Fibroblast of the aortic adventitia (primary cell): ENCODE measurements around the gene FOXP4. TPM values are rescaled to one million over a fixed set of nuclear protein-coding genes. Genes with fewer than 3 reads are reported as not detected.

ENCODE experiments used
- DNase-seq: peaks from one replicate; pipeline ENCODE4 v3.0.0-alpha.2; 2010; ENCODE audit warnings: low read depth
- H3K4me3 ChIP-seq: 2 replicates; pipeline ENCODE4 v1.5.1; 2011; ENCODE audit warnings: low read depth, mild to moderate bottlenecking, control low read depth, low read length, moderate library complexity
- total RNA-seq: library from RNA; depleted of rRNA; stranded (reverse); fragments of >200 nt; gene quantifications from 2 replicates; pipeline ENCODE4 v1.2.3, GENCODE V29; 2012; ENCODE audit warnings: low replicate concordance
- TF ChIP-seq, protein P1 (sequence below): IDR thresholded peaks from 2 replicates; pipeline ENCODE4 v1.5.1; 2011; ENCODE audit warnings: mild to moderate bottlenecking, low read length, control low read depth, inconsistent platforms; ENCODE audit not compliant: insufficient read depth

FOXP4 gene
- total RNA-seq, 1 donor: 2.9 TPM

DNA sequence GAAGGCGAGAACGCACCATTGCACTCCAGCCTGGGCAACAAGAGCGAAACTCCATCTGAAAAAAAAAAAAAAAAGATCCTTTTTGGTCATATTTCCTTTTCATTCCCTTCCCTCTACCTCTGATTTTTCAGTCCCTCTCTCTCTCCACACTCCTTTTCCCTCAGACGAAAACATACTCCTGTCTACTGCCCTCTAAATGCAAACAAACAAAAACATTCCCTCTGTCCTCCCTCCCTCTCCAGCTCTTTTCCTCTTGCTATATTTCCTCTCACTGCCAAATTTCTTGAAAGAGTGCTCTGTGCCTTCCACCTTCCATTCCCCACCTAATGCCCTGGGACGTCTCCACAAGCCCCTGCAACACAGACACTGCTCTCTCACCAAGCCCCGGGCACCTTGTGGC, 77.1 kb downstream of the FOXP4 start:
- H3K4me3 ChIP-seq: no peak overlapping the region
- TF ChIP-seq, protein P1, sequence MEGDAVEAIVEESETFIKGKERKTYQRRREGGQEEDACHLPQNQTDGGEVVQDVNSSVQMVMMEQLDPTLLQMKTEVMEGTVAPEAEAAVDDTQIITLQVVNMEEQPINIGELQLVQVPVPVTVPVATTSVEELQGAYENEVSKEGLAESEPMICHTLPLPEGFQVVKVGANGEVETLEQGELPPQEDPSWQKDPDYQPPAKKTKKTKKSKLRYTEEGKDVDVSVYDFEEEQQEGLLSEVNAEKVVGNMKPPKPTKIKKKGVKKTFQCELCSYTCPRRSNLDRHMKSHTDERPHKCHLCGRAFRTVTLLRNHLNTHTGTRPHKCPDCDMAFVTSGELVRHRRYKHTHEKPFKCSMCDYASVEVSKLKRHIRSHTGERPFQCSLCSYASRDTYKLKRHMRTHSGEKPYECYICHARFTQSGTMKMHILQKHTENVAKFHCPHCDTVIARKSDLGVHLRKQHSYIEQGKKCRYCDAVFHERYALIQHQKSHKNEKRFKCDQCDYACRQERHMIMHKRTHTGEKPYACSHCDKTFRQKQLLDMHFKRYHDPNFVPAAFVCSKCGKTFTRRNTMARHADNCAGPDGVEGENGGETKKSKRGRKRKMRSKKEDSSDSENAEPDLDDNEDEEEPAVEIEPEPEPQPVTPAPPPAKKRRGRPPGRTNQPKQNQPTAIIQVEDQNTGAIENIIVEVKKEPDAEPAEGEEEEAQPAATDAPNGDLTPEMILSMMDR: no peak
- DNase-seq: no peak

DNA sequence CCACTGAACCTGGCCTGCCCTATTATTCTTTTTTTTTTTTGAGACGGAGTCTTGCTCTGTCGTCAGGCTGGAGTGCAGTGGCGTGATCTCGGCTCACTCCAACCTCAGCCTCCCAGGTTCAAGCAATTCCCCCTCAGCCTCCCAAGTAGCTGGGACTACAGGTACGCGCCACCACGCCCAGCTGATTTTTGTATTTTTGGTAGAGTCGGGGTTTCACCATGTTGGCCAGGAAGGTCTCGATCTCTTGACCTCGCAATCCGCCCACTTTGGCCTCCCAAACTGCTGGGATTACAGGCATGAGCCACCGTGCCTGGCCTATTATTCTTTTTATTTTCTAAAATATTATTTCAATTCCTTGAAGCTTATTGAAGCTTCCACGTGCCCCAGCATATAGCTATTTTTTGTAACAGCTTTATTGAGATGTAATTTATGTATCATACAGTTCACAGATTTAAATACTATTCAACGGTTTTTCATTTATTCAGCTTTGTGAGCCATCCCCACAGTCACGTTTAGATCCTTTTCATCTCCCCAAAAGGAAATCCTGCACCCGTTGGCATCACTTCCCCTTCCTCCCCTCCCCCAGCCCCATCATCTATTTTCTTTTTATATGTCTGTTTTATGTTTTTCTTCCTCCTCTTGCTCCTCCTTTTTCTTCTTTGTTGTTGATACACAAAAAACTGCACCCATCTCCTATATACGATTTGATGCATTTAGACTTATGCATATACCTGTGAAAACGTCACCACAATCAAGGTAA, 78.6 kb downstream of the FOXP4 start:
- H3K4me3 ChIP-seq: no peak overlapping the region
- no peak for DNase-seq
- TF ChIP-seq, protein P1: no peak

DNA sequence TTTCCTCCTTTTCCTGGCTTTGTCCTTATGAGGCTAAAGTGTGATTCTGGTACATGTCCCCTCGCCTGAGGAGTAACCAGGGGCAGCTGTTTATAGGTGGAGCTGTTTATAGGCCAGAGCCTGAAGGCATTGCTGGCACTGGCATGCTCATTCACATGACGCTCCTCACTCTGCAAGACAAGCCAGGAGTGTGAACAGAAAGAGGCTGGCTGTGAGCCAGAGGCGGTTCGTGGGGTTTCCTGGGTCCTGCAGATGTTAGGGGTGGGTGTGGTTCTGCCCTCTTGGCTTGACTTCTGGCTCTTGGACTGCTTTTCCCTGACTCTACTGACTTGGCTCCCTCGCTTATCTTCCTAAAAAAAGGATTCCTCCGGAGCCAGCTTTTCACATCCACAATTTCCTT, 79.3 kb downstream of the FOXP4 start:
- TF ChIP-seq, protein P1: no peak
- H3K4me3 ChIP-seq: no peak overlapping the region
- peak; percentile 27 for DNase-seq

DNA sequence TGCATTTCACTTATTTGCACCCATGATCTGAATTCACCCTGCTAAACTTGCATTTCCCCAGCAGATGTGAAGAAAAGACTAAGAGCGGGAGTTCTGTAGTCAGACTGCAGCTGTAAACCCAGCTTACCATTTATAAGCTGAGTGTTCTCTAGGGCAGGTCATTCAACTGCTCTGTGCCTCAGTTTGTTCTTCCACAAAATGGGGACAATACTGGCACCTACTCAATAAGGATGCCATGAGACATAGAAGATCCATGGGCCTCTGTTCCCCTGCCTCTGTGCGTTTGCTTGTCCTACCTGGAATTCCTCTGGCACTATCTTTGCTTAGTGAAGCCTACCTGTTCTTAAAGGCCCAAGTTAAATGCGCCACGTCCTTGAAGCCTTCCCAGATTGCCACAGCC, 79.8 kb downstream of the FOXP4 start:
- TF ChIP-seq, protein P1: no peak
- DNase-seq: no peak

DNA sequence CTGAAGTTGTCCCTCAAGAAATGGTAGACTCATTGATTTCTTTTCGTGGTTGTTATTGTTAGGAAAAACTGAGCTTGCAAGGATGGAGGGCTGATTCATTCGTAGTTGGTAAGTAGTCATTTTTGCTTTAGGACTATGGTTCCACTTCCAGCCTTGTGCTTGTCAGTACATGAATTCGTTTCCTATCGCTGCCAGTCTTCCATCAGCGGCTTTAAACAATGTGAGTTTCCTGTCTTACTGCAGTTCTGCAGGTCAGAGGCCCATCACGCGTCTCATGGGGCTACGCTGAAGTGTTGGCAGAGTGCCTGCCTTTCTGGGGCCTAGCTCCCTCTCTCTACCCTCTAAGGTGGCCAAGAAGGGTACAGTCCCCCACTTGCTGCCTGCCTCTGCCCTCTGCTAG, 80.7 kb downstream of the FOXP4 start:
- TF ChIP-seq, protein P1: no peak
- no peak for DNase-seq
- no peak overlapping the region for H3K4me3 ChIP-seq

More for the DNA sequence above, 79.8 kb downstream of the FOXP4 start:
- H3K4me3 ChIP-seq: no peak overlapping the region

DNA sequence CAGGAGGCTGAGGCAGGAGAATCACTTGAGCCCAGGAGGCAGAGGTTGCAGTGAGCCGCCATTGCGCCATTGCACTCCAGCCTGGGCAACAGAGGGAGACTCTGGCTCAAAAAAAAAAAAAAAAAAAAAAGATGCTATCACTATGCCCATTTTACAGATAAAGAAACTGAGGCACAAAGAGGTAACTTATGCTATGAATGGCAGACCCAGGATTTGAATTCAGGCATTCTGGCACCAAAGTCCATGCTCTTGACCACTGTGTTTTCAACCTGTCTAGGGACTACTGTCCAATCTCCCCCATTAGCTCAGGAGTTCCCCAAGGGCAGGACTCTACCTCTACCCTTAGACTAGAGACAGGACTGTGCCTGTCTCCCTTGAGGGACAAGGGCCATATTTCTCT, 82.9 kb downstream of the FOXP4 start:
- H3K4me3 ChIP-seq: no peak overlapping the region
- TF ChIP-seq, protein P1: no peak
- no peak for DNase-seq

DNA sequence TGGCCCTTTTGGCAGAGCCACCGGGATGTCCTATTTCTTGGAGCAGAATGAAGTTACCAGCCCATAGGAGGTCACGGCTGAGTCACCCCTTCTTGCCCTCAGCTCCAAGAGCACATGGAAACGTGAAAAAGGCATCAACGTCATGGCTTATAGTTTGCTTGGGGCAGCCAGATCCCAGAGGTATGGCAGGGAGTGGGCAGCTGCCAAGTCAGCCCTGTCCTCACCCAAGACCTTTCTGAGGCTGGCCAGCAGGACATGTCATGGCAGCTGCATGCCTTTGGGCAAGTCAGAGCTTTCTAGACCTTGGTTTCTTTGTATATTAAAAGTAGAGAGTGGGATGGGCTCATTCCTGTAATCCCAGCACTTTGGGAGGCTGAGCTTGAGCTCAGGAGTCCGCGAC, 83.9 kb downstream of the FOXP4 start:
- H3K4me3 ChIP-seq: no peak overlapping the region
- no peak for DNase-seq
- TF ChIP-seq, protein P1: no peak
